HepG2 (cell line): ENCODE data around the gene TMUB1. TPM values are rescaled to one million over a fixed set of nuclear protein-coding genes. Genes with fewer than 3 reads are reported as not detected.
A peak's percentile ranks its signal among the peaks of the same experiment; 100 is the strongest.

Source experiments
- BHLHE40 ChIP-seq: IDR thresholded peaks from 2 replicates; pipeline ENCODE4 v1.6.1; 2011; ENCODE audit warnings: low read length, improper control_type of control experiment
- FLYWCH1 ChIP-seq: sonication (generic); formaldehyde crosslinking; IDR thresholded peaks from 2 replicates; pipeline ENCODE4 v1.8.1; 2023; ENCODE audit warnings: mild to moderate bottlenecking, missing genetic modification reagents
- HNF4G ChIP-seq, 2 experiments: sonication (generic) in 1 of 2; formaldehyde crosslinking in 1 of 2; IDR thresholded peaks; 2 replicates each; pipeline versions ENCODE4 v1.4.0 to v1.6.1; 2011 to 2020; ENCODE audit warnings: borderline replicate concordance in 2 of 2, low read depth in 2 of 2, mild to moderate bottlenecking in 2 of 2, low read length in 1 of 2, missing genetic modification reagents in 1 of 2, moderate library complexity in 1 of 2
- MXI1 ChIP-seq: IDR thresholded peaks from 3 replicates; pipeline ENCODE4 v1.6.1; 2012; ENCODE audit warnings: low read depth, low read length, inconsistent platforms, borderline replicate concordance
- NFE2 ChIP-seq: sonication (generic); formaldehyde crosslinking; IDR thresholded peaks from 2 replicates; pipeline ENCODE4 v1.4.0; 2020; ENCODE audit warnings: missing genetic modification reagents
- SYNCRIP ChIP-seq: fragments of 200-400 bp; formaldehyde crosslinking; IDR thresholded peaks from 2 replicates; pipeline ENCODE4 v1.6.1; 2018; ENCODE audit warnings: mild to moderate bottlenecking, low read depth, low read length; ENCODE audit not compliant: insufficient read depth
- TAF1 ChIP-seq: sonication (generic); formaldehyde crosslinking; IDR thresholded peaks from 2 replicates; pipeline ENCODE4 v1.4.0; 2020; ENCODE audit warnings: missing genetic modification reagents
- TOE1 ChIP-seq: sonication (generic); formaldehyde crosslinking; IDR thresholded peaks from 2 replicates; pipeline ENCODE4 v1.4.0; 2020; ENCODE audit warnings: mild to moderate bottlenecking, missing genetic modification reagents
- ZFYVE20 ChIP-seq: sonication (generic); formaldehyde crosslinking; IDR thresholded peaks from 2 replicates; pipeline ENCODE4 v1.8.0; 2023; ENCODE audit warnings: low read depth, mild to moderate bottlenecking, moderate library complexity, missing genetic modification reagents, borderline replicate concordance
- ZNF10 ChIP-seq: sonication (generic); formaldehyde crosslinking; IDR thresholded peaks from 2 replicates; pipeline ENCODE4 v1.4.0; 2020; ENCODE audit warnings: mild to moderate bottlenecking, low read depth, missing genetic modification reagents, borderline replicate concordance
- ZNF530 ChIP-seq: sonication (generic); formaldehyde crosslinking; IDR thresholded peaks from 2 replicates; pipeline ENCODE4 v1.5.0; 2020; ENCODE audit warnings: low read depth, mild to moderate bottlenecking, missing genetic modification reagents
- ZNF780A ChIP-seq: sonication (generic); formaldehyde crosslinking; IDR thresholded peaks from 2 replicates; pipeline ENCODE4 v1.8.0; 2022; ENCODE audit warnings: mild to moderate bottlenecking, missing genetic modification reagents, moderate library complexity
- ZNF878 ChIP-seq: sonication (generic); formaldehyde crosslinking; IDR thresholded peaks from 2 replicates; pipeline ENCODE4 v1.8.1; 2023; ENCODE audit warnings: mild to moderate bottlenecking, missing genetic modification reagents, moderate library complexity
- polyA plus RNA-seq, 8 experiments: library from polyadenylated mRNA; depleted of rRNA in 3 of 8; stranded (reverse) in 7 of 8; unstranded in 1 of 8; fragments of >200 nt; fragmentation: Illumina TruSeq in 4 of 8; extraction: Trizol in 4 of 8; gene quantifications; 2 replicates each; pipeline versions ENCODE4 v1.2.1 to v1.2.3, GENCODE V29; 2011 to 2016; ENCODE audit warnings: low read depth in 4 of 8, missing spikeins in 1 of 8, mixed read lengths in 1 of 8; ENCODE audit not compliant: insufficient read depth in 1 of 8
- total RNA-seq, 5 experiments: library from RNA; depleted of rRNA; stranded (reverse); fragments of >200 nt; fragmentation: Illumina TruSeq; extraction: Trizol; gene quantifications; 2 replicates each; pipeline ENCODE4 v1.2.3, GENCODE V29; 2016; ENCODE audit warnings: low read depth in 1 of 5
- TF ChIP-seq, protein P1 (sequence below): sonication (generic); formaldehyde crosslinking; IDR thresholded peaks from 2 replicates; pipeline ENCODE4 v1.5.0; 2020; ENCODE audit warnings: missing genetic modification reagents
- TF ChIP-seq, protein P2 (sequence below): sonication (generic); formaldehyde crosslinking; IDR thresholded peaks from 2 replicates; pipeline ENCODE4 v1.5.1; 2020; ENCODE audit warnings: missing genetic modification reagents, mild to moderate bottlenecking, borderline replicate concordance
- TF ChIP-seq, protein P3 (sequence below): sonication (generic); formaldehyde crosslinking; IDR thresholded peaks from 2 replicates; pipeline ENCODE4 v1.5.0; 2020; ENCODE audit warnings: missing genetic modification reagents, mild to moderate bottlenecking, borderline replicate concordance
- TF ChIP-seq, protein P4 (sequence below): sonication (generic); formaldehyde crosslinking; IDR thresholded peaks from 2 replicates; pipeline ENCODE4 v1.8.1; 2023; ENCODE audit warnings: missing genetic modification reagents, inconsistent platforms, borderline replicate concordance
- TF ChIP-seq, protein P5 (sequence below): sonication (generic); IDR thresholded peaks from 2 replicates; pipeline ENCODE4 v1.6.1; 2016; ENCODE audit warnings: low read depth, borderline replicate concordance
- TF ChIP-seq, protein P6 (sequence below): sonication (generic); formaldehyde crosslinking; IDR thresholded peaks from 2 replicates; pipeline ENCODE4 v1.5.0; 2020; ENCODE audit warnings: missing genetic modification reagents

TMUB1 gene
- total and polyA plus RNA-seq, 2 of the 13 experiments (the other 11 are each of a cell fraction or from before 2014, with no cell fraction given) = 44.8 to 51.6 TPM

DNA sequence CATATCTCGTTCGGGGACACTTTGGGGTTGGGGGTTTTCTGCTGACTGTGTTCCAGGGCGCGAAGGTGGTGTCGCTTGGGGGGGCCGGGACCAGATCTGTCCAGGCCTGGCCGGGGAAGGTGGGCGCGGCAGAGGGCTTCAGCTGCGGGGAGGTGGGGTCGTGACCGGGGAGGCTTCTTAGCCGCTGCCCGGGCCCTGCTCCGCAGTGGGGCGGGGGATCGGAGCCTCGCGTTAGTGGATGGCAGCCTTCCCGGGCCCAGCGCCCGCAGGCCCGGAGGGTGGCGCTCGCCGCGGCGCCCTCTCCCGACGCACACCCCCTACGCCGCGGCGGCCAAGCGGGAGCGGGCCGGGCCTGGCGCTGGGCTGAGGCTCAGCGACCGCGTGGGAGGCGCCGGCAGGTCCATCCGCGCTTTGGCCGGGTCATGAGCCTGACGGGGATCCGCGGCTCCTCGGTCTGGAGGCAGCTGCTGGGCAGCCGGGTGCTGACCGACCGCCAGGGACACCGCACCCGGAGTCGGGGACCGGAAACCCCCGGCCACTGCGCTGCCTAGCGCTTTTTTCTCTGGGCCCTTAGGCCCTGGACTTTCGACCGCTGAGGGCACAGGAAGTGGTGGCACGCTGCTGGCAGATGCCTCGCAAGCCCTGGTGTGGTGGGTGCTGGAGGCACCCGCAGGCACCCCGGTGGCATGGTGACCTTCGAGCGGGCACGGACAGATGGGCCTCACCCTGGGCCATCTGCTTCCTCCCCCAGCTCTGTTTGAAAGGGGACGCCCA is 4.1 kb upstream of the TMUB1 start (continued):
- TF ChIP-seq ZNF780A (CRISPR knock-in tag) = no peak
- no peak for TF ChIP-seq TOE1 (CRISPR knock-in tag)
- TF ChIP-seq, protein P1, sequence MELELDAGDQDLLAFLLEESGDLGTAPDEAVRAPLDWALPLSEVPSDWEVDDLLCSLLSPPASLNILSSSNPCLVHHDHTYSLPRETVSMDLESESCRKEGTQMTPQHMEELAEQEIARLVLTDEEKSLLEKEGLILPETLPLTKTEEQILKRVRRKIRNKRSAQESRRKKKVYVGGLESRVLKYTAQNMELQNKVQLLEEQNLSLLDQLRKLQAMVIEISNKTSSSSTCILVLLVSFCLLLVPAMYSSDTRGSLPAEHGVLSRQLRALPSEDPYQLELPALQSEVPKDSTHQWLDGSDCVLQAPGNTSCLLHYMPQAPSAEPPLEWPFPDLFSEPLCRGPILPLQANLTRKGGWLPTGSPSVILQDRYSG = 0 out of 2 replicates have a peak, but pooled peaks have one; percentile 34
- no peak for TF ChIP-seq ZNF878 (CRISPR knock-in tag)
- no peak for TF ChIP-seq MXI1
- TF ChIP-seq, protein P2, sequence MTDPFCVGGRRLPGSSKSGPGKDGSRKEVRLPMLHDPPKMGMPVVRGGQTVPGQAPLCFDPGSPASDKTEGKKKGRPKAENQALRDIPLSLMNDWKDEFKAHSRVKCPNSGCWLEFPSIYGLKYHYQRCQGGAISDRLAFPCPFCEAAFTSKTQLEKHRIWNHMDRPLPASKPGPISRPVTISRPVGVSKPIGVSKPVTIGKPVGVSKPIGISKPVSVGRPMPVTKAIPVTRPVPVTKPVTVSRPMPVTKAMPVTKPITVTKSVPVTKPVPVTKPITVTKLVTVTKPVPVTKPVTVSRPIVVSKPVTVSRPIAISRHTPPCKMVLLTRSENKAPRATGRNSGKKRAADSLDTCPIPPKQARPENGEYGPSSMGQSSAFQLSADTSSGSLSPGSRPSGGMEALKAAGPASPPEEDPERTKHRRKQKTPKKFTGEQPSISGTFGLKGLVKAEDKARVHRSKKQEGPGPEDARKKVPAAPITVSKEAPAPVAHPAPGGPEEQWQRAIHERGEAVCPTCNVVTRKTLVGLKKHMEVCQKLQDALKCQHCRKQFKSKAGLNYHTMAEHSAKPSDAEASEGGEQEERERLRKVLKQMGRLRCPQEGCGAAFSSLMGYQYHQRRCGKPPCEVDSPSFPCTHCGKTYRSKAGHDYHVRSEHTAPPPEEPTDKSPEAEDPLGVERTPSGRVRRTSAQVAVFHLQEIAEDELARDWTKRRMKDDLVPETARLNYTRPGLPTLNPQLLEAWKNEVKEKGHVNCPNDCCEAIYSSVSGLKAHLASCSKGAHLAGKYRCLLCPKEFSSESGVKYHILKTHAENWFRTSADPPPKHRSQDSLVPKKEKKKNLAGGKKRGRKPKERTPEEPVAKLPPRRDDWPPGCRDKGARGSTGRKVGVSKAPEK (CRISPR knock-in tag) = no peak
- TF ChIP-seq ZFYVE20 = 0 out of 2 replicates have a peak, but pooled peaks have one; percentile 40
- TF ChIP-seq NFE2 = no peak
- peak; percentile 42 for TF ChIP-seq HNF4G (IDR thresholded peaks at IDR 0.05; ENCODE audit: borderline replicate concordance, low read depth, low read length)
- TF ChIP-seq HNF4G (CRISPR knock-in tag; IDR thresholded peaks at IDR 0.05; ENCODE audit: borderline replicate concordance, low read depth) = no peak; the same call in 1 of the 2 replicates
- TF ChIP-seq FLYWCH1 (CRISPR knock-in tag) = no peak
- no peak for TF ChIP-seq ZNF530 (CRISPR knock-in tag)
- TF ChIP-seq, protein P3, sequence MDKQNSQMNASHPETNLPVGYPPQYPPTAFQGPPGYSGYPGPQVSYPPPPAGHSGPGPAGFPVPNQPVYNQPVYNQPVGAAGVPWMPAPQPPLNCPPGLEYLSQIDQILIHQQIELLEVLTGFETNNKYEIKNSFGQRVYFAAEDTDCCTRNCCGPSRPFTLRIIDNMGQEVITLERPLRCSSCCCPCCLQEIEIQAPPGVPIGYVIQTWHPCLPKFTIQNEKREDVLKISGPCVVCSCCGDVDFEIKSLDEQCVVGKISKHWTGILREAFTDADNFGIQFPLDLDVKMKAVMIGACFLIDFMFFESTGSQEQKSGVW (CRISPR knock-in tag) = no peak
- no peak for TF ChIP-seq BHLHE40
- TF ChIP-seq, protein P4, sequence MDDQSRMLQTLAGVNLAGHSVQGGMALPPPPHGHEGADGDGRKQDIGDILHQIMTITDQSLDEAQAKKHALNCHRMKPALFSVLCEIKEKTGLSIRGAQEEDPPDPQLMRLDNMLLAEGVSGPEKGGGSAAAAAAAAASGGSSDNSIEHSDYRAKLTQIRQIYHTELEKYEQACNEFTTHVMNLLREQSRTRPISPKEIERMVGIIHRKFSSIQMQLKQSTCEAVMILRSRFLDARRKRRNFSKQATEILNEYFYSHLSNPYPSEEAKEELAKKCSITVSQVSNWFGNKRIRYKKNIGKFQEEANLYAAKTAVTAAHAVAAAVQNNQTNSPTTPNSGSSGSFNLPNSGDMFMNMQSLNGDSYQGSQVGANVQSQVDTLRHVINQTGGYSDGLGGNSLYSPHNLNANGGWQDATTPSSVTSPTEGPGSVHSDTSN = no peak
- TF ChIP-seq, protein P5, sequence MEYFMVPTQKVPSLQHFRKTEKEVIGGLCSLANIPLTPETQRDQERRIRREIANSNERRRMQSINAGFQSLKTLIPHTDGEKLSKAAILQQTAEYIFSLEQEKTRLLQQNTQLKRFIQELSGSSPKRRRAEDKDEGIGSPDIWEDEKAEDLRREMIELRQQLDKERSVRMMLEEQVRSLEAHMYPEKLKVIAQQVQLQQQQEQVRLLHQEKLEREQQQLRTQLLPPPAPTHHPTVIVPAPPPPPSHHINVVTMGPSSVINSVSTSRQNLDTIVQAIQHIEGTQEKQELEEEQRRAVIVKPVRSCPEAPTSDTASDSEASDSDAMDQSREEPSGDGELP = 0 out of 2 replicates have a peak, but pooled peaks have one; percentile 7
- peak; percentile 43; the same call in 1 of the 2 replicates for TF ChIP-seq TAF1 (CRISPR knock-in tag)
- TF ChIP-seq, protein P6, sequence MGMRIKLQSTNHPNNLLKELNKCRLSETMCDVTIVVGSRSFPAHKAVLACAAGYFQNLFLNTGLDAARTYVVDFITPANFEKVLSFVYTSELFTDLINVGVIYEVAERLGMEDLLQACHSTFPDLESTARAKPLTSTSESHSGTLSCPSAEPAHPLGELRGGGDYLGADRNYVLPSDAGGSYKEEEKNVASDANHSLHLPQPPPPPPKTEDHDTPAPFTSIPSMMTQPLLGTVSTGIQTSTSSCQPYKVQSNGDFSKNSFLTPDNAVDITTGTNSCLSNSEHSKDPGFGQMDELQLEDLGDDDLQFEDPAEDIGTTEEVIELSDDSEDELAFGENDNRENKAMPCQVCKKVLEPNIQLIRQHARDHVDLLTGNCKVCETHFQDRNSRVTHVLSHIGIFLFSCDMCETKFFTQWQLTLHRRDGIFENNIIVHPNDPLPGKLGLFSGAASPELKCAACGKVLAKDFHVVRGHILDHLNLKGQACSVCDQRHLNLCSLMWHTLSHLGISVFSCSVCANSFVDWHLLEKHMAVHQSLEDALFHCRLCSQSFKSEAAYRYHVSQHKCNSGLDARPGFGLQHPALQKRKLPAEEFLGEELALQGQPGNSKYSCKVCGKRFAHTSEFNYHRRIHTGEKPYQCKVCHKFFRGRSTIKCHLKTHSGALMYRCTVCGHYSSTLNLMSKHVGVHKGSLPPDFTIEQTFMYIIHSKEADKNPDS (CRISPR knock-in tag) = no peak
- no peak for TF ChIP-seq ZNF10 (CRISPR knock-in tag)
- no peak for TF ChIP-seq SYNCRIP
